ENCODE measurements around the gene NELFB.

DNA sequence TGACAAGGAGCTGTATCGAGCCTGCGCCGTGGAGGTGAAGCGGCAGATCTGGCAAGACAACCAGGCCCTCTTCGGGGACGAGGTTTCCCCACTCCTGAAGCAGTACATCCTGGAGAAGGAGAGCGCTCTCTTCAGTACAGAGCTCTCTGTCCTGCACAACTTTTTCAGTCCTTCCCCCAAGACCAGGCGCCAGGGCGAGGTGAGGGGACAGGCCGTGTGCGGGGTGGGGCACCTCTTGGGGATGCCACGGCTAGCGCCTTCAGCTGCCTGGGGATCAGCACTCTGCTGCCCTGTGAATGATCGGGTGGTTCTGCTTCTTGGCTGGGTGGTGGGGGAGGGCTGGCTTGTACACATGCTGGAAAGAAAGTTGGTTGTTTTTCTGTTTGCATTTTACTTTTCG, 1.7 kb downstream of the NELFB start:
- TF ChIP-seq, protein P1, sequence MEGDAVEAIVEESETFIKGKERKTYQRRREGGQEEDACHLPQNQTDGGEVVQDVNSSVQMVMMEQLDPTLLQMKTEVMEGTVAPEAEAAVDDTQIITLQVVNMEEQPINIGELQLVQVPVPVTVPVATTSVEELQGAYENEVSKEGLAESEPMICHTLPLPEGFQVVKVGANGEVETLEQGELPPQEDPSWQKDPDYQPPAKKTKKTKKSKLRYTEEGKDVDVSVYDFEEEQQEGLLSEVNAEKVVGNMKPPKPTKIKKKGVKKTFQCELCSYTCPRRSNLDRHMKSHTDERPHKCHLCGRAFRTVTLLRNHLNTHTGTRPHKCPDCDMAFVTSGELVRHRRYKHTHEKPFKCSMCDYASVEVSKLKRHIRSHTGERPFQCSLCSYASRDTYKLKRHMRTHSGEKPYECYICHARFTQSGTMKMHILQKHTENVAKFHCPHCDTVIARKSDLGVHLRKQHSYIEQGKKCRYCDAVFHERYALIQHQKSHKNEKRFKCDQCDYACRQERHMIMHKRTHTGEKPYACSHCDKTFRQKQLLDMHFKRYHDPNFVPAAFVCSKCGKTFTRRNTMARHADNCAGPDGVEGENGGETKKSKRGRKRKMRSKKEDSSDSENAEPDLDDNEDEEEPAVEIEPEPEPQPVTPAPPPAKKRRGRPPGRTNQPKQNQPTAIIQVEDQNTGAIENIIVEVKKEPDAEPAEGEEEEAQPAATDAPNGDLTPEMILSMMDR (IDR thresholded peaks at IDR 0.05), result no peak
- no peak for TF ChIP-seq POLR2A (IDR thresholded peaks at IDR 0.05)
